GM12878 (cell line): ENCODE measurements around the gene CACNA1S.

Source experiments
- BACH1 ChIP-seq: fragments of 450-650 bp; IDR thresholded peaks from 2 replicates; pipeline ENCODE4 v1.6.1; 2017; ENCODE audit warnings: mild to moderate bottlenecking, borderline replicate concordance
- CHD1 ChIP-seq: IDR thresholded peaks from 2 replicates; pipeline ENCODE4 v1.6.1; 2012; ENCODE audit warnings: low read depth, low read length, improper control_type of control experiment
- CREM ChIP-seq: IDR thresholded peaks from 2 replicates; pipeline ENCODE4 v1.6.1; 2014; ENCODE audit warnings: antibody characterized with exemption, low read depth
- CTCF ChIP-seq, 3 experiments: IDR thresholded peaks in 2 of 3; conservative IDR thresholded peaks in 1 of 3; 2 replicates each; pipeline ENCODE4 v1.5.1; 2011; ENCODE audit warnings: low read depth in 3 of 3, low read length in 3 of 3, mild to moderate bottlenecking in 3 of 3, control low read depth in 2 of 3, moderate library complexity in 2 of 3, inconsistent platforms in 1 of 3, mixed read lengths in 1 of 3; ENCODE audit not compliant: control insufficient read depth in 2 of 3, insufficient read depth in 1 of 3; ENCODE audit errors: extremely low read depth in 1 of 3
- HCFC1 ChIP-seq: fragments of 150-350 bp; IDR thresholded peaks from 2 replicates; pipeline ENCODE4 v1.6.1; 2014; ENCODE audit warnings: low read length
- HDAC2 ChIP-seq: fragments of 200-600 bp; sonication (generic); IDR thresholded peaks from 2 replicates; pipeline ENCODE4 v1.6.1; 2017
- IKZF2 ChIP-seq, 2 experiments: fragments of 450-650 bp; IDR thresholded peaks; 2 replicates each; pipeline ENCODE4 v1.6.1; 2017; ENCODE audit warnings: mild to moderate bottlenecking in 2 of 2, moderate library complexity in 2 of 2
- MXI1 ChIP-seq: fragments of 150-350 bp; IDR thresholded peaks from 2 replicates; pipeline ENCODE4 v1.6.1; 2011; ENCODE audit warnings: low read depth, mild to moderate bottlenecking, inconsistent platforms, low read length, improper control_type of control experiment
- POLR2A ChIP-seq: IDR thresholded peaks from 2 replicates; pipeline ENCODE4 v1.6.1; 2011; ENCODE audit warnings: low read depth, mild to moderate bottlenecking, low read length
- POLR2AphosphoS2 ChIP-seq: IDR thresholded peaks from 2 replicates; pipeline ENCODE4 v1.6.1; 2011; ENCODE audit warnings: low read depth, mild to moderate bottlenecking, low read length, improper control_type of control experiment, moderate library complexity
- RB1 ChIP-seq: fragments of 450-650 bp; formaldehyde crosslinking; IDR thresholded peaks from 2 replicates; pipeline ENCODE4 v1.6.1; 2017; ENCODE audit warnings: mild to moderate bottlenecking, borderline replicate concordance
- RCOR1 ChIP-seq: conservative IDR thresholded peaks from 2 replicates; pipeline ENCODE4 v1.6.1; 2012; ENCODE audit warnings: low read depth, low read length, improper control_type of control experiment
- REST ChIP-seq: IDR thresholded peaks from 2 replicates; pipeline ENCODE4 v1.6.1; 2012; ENCODE audit warnings: mild to moderate bottlenecking, low read depth, low read length
- SRF ChIP-seq, 2 experiments: IDR thresholded peaks; 2 replicates each; pipeline ENCODE4 v1.6.1; 2011; ENCODE audit warnings: low read depth in 2 of 2, low read length in 2 of 2, mild to moderate bottlenecking in 1 of 2, moderate library complexity in 1 of 2

GRCh38 chr1:201064806-201065205 lies 47.4 kb downstream of the CACNA1S start:
- no peak for TF ChIP-seq HCFC1
- TF ChIP-seq POLR2AphosphoS2, result no peak
- no peak for TF ChIP-seq POLR2A
- TF ChIP-seq CREM, result no peak
- TF ChIP-seq RCOR1, result no peak
- TF ChIP-seq HDAC2, result no peak
- TF ChIP-seq SRF (IDR thresholded peaks at IDR 0.05; ENCODE audit: low read depth in 2 of 2, low read length in 2 of 2), result no peak
- no peak for TF ChIP-seq CHD1
- no peak for TF ChIP-seq CTCF (IDR thresholded peaks at IDR 0.05 in 2 of 3, conservative IDR thresholded peaks at IDR 0.05 in 1 of 3; ENCODE audit: control insufficient read depth in 2 of 3, extremely low read depth in 1 of 3, insufficient read depth in 1 of 3, low read depth in 3 of 3, low read length in 3 of 3)
- no peak for TF ChIP-seq MXI1
- TF ChIP-seq RB1, result no peak
- no peak for TF ChIP-seq REST
- no peak for TF ChIP-seq IKZF2 (IDR thresholded peaks at IDR 0.05)
- TF ChIP-seq BACH1, result no peak
